Osteoblast (primary cell): Measurements from ENCODE around the gene PFKL. TPM values are rescaled to one million over a fixed set of nuclear protein-coding genes. Genes with fewer than 3 reads are reported as not detected.
A peak's percentile ranks its signal among the peaks of the same experiment; 100 is the strongest.

Experiments
- DNase-seq: peaks from one replicate; pipeline ENCODE4 v3.0.0; 2011; ENCODE audit warnings: low spot score, mixed read lengths; ENCODE audit not compliant: insufficient read length; ENCODE audit errors: missing footprints
- H2AFZ ChIP-seq: 2 replicates; pipeline ENCODE4 v1.6.0; 2011; ENCODE audit warnings: mild to moderate bottlenecking, low read length
- H3K27ac ChIP-seq: 2 replicates; pipeline ENCODE4 v1.5.1; 2011; ENCODE audit warnings: mild to moderate bottlenecking, low read depth, low read length, moderate library complexity
- H3K27me3 ChIP-seq: 2 replicates; pipeline ENCODE4 v1.6.0; 2012; ENCODE audit warnings: mild to moderate bottlenecking, control low read depth, inconsistent platforms, low read length, moderate library complexity; ENCODE audit not compliant: insufficient read depth
- H3K36me3 ChIP-seq: 2 replicates; pipeline ENCODE4 v1.5.1; 2011; ENCODE audit warnings: mild to moderate bottlenecking, low read length, control low read depth, moderate library complexity; ENCODE audit not compliant: insufficient read depth
- H3K4me1 ChIP-seq: 2 replicates; pipeline ENCODE4 v1.5.1; 2011; ENCODE audit warnings: mild to moderate bottlenecking, low read length, control low read depth, moderate library complexity; ENCODE audit not compliant: insufficient read depth
- H3K4me2 ChIP-seq: 2 replicates; pipeline ENCODE4 v1.6.0; 2011; ENCODE audit warnings: mild to moderate bottlenecking, low read length; ENCODE audit not compliant: insufficient read depth
- H3K4me3 ChIP-seq: fragments of 200-600 bp; sonication (generic); 3 replicates; pipeline ENCODE4 v1.5.1; 2012; ENCODE audit warnings: mild to moderate bottlenecking, low read length, inconsistent platforms; ENCODE audit not compliant: insufficient read depth
- H3K79me2 ChIP-seq: 2 replicates; pipeline ENCODE4 v1.6.0; 2012; ENCODE audit warnings: mild to moderate bottlenecking, low read length, control low read depth, inconsistent platforms; ENCODE audit not compliant: insufficient read depth
- H3K9me3 ChIP-seq: 2 replicates; pipeline ENCODE4 v1.5.1; 2011; ENCODE audit warnings: low read depth, low read length, control low read depth
- H4K20me1 ChIP-seq: 2 replicates; pipeline ENCODE4 v1.6.0; 2012; ENCODE audit warnings: mild to moderate bottlenecking, low read length, control low read depth; ENCODE audit not compliant: insufficient read depth
- total RNA-seq: library from RNA; depleted of rRNA; stranded (reverse); fragments of >200 nt; gene quantifications from 2 replicates; pipeline ENCODE4 v1.2.3, GENCODE V29; 2012
- TF ChIP-seq, protein P1 (sequence below): IDR thresholded peaks from 2 replicates; pipeline ENCODE4 v1.5.1; 2011; ENCODE audit warnings: mild to moderate bottlenecking, low read depth, low read length, moderate library complexity; ENCODE audit errors: extremely low read depth

The PFKL gene
- total RNA-seq, 1 donor, result 114 TPM

DNA sequence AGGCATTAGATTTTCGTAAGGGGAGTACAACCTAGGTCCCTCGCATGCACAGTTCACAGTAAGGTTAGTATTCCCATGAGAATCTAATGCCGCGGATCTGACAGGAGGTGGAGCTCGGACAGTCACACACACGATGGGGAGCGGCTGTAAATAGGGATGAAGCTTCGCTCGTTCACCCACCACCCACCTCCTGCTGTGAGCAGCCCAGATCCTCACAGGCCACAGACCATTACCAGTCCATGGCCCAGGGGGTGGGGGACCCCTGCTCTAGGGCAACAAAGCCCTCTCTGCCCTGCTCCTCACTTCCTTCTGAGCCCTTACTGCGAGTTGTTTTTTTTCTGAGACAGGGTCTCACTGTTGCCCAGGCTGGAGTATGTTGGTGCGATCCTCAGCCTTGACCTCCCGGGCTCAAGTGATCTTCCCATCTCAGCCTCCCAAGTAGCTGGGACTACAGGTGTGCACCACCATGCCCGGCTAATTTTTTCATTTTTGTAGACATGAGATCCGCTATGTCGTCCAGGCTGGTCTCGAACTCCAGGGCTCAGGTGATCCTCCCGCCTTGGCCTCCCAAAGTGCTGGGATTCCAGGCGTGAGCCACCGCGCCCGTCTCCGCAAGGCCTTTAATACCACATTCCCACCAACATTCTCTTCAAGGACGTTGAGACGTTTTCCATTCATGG is 74.9 kb downstream of the PFKL start:
- H3K4me3 ChIP-seq, result no peak overlapping the region
- H2AFZ ChIP-seq, result no peak overlapping the region
- H3K27ac ChIP-seq, result no peak overlapping the region
- peaks cover 2% of the 10 kb centered on the region for H3K27me3 ChIP-seq
- no peak overlapping the region for H3K4me2 ChIP-seq
- H4K20me1 ChIP-seq, result no peaks in the 10 kb centered on the region
- H3K79me2 ChIP-seq, result no peaks in the 10 kb centered on the region
- peak; percentile 37 for DNase-seq
- H3K9me3 ChIP-seq, result no peaks in the 10 kb centered on the region
- H3K36me3 ChIP-seq, result no peaks in the 10 kb centered on the region
- no peaks in the 10 kb centered on the region for H3K4me1 ChIP-seq
- TF ChIP-seq, protein P1, sequence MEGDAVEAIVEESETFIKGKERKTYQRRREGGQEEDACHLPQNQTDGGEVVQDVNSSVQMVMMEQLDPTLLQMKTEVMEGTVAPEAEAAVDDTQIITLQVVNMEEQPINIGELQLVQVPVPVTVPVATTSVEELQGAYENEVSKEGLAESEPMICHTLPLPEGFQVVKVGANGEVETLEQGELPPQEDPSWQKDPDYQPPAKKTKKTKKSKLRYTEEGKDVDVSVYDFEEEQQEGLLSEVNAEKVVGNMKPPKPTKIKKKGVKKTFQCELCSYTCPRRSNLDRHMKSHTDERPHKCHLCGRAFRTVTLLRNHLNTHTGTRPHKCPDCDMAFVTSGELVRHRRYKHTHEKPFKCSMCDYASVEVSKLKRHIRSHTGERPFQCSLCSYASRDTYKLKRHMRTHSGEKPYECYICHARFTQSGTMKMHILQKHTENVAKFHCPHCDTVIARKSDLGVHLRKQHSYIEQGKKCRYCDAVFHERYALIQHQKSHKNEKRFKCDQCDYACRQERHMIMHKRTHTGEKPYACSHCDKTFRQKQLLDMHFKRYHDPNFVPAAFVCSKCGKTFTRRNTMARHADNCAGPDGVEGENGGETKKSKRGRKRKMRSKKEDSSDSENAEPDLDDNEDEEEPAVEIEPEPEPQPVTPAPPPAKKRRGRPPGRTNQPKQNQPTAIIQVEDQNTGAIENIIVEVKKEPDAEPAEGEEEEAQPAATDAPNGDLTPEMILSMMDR, result no peak

DNA sequence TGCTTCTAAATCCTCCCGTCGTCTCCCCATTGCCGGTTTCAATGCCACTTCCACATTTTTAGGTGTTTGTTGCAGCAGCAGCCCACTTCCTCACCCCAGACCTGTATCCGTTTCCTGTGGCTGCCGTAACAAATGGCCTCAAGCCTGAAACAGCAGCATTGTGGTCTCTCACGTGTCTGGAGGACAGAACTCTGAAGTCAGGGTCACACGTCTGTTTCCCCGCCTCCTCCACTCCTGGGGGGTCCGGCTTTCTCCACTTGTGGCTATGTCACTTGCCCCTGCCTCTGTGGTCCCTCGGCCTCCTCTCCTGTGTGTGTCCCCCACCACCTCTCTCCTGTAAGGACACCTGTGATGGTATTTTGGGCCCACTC is 75.4 kb downstream of the PFKL start:
- Histone ChIP-seq H3K27me3 (peaks cover 7% of the 10 kb centered on the region), H4K20me1 (no peaks in the 10 kb centered on the region), H2AFZ (no peak overlapping the region), H3K4me3 (no peak overlapping the region), H3K79me2 (no peaks in the 10 kb centered on the region), H3K4me1 (no peaks in the 10 kb centered on the region), H3K9me3 (no peaks in the 10 kb centered on the region), H3K4me2 (no peak overlapping the region), H3K36me3 (no peaks in the 10 kb centered on the region), H3K27ac (no peak overlapping the region)
- peak; percentile 62 for DNase-seq
- TF ChIP-seq, protein P1, result no peak

DNA sequence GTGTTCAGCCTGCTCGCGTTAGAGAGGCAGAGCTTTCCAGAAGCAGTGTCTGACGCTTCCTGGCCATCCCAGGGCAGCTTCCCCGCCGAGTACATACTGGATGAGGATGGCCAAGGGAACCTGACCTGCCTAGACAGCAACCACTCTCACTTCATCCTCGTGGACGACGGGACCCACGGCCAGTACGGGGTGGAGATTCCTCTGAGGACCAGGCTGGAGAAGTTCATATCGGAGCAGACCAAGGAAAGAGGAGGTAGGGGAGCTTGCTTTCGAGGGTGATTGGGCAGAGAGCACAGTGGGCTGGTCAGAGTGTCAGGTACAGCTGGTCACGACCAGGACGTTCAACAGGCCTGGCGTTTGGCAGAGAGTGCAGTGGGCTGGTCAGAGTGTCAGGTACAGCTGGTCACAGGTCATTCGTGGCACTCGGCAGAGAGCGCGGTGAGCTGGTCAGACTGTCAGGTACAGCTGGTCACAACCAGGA is 75.9 kb downstream of the PFKL start:
- no peak for DNase-seq
- Histone ChIP-seq H3K27ac (no peak overlapping the region), H3K9me3 (no peaks in the 10 kb centered on the region), H3K4me1 (no peaks in the 10 kb centered on the region), H3K36me3 (no peaks in the 10 kb centered on the region), H3K27me3 (peaks cover 9% of the 10 kb centered on the region), H2AFZ (no peak overlapping the region), H3K79me2 (no peaks in the 10 kb centered on the region), H4K20me1 (no peaks in the 10 kb centered on the region), H3K4me3 (no peak overlapping the region), H3K4me2 (no peak overlapping the region)
- TF ChIP-seq, protein P1, result no peak

DNA sequence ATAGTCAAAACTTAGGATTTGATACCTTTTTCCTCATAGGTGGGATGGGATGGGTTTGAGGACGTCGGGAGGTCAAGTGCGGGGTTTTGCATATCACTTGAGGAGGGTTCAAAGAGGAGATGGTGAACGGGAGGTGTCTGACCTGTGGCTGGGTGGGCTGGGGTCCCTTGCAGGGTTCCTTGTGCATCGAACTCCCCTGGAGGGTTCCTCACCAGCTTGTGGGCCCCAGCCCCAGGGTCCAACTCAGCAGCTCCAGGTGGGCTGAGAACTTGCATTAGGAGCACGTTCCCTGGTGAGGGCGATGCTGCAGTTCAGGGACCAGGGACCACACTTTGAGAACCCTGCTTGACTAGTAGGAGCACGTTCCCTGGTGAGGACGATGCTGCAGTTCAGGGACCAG is 76.8 kb downstream of the PFKL start:
- Histone ChIP-seq H4K20me1 (no peaks in the 10 kb centered on the region), H3K4me3 (no peak overlapping the region), H3K36me3 (no peaks in the 10 kb centered on the region), H3K9me3 (no peaks in the 10 kb centered on the region), H3K4me2 (no peak overlapping the region), H3K4me1 (no peaks in the 10 kb centered on the region), H3K79me2 (no peaks in the 10 kb centered on the region), H2AFZ (no peak overlapping the region), H3K27me3 (peaks cover 9% of the 10 kb centered on the region), H3K27ac (no peak overlapping the region)
- TF ChIP-seq, protein P1, result no peak
- DNase-seq, result no peak

Other genes with a start within 250 kb of the PFKL start
- gene PWP2, start 192.7 kb upstream of the PFKL start, total RNA-seq, result 2.2 and 2.7 TPM in 2 replicates
- 8.8 and 16.3 TPM in 2 replicates for gene GATD3, start 166.4 kb upstream of the PFKL start, total RNA-seq
- gene ICOSLG, start 59.1 kb upstream of the PFKL start, total RNA-seq, result 0.29 TPM in 1 of 2 replicates, not detected in the other
- not detected in 2 replicates for gene DNMT3L, start 38.2 kb upstream of the PFKL start, total RNA-seq
- gene AIRE, start 14.2 kb upstream of the PFKL start, total RNA-seq, result not detected in 2 replicates
- 14.5 and 15.0 TPM in 2 replicates for gene CFAP410, start 39.3 kb downstream of the PFKL start, total RNA-seq
- gene TRPM2, start 53.6 kb downstream of the PFKL start, total RNA-seq, result under 0.01 and 0.36 TPM in 2 replicates
- gene LRRC3, start 155.5 kb downstream of the PFKL start, total RNA-seq, result 0.72 and 0.88 TPM in 2 replicates
- not detected in 2 replicates for gene KRTAP10-1, start 240.1 kb downstream of the PFKL start, total RNA-seq